Measurements from ENCODE around the gene CDK14.

- no peak for TF ChIP-seq CTCF (IDR thresholded peaks at IDR 0.05)
- TF ChIP-seq POLR2A (IDR thresholded peaks at IDR 0.05) = no peak
- no peak for TF ChIP-seq EP300 (IDR thresholded peaks at IDR 0.05)
These were observed 566.3 kb downstream of the CDK14 start for GRCh38 chr7:91162436-91162835.

Data from ovary (tissue), 3 donors.